HFFc6 (cell line): ENCODE data around the gene GRID1. TPM values are rescaled to one million over a fixed set of nuclear protein-coding genes. Genes with fewer than 3 reads are reported as not detected.

Source experiments
- DNase-seq: peaks from one replicate; pipeline ENCODE4 v3.0.0-alpha.2; 2018
- H3K27ac Mint-ChIP-seq: 2 replicates; pipeline ENCODE4 v1.8.0; 2020; ENCODE audit warnings: mild to moderate bottlenecking, mixed read lengths
- H3K27me3 Mint-ChIP-seq: 2 replicates; pipeline ENCODE4 v1.8.0; 2021; ENCODE audit warnings: mild to moderate bottlenecking, moderate library complexity, mixed read lengths; ENCODE audit not compliant: insufficient read depth
- H3K36me3 Mint-ChIP-seq: 2 replicates; pipeline ENCODE4 v1.8.0; 2021; ENCODE audit warnings: low read depth, mixed read lengths
- H3K4me1 Mint-ChIP-seq: 2 replicates; pipeline ENCODE4 v1.8.0; 2020; ENCODE audit warnings: low read depth, mixed read lengths
- H3K4me3 Mint-ChIP-seq: 2 replicates; pipeline ENCODE4 v1.8.0; 2020; ENCODE audit warnings: mild to moderate bottlenecking, moderate library complexity, mixed read lengths
- H3K9me3 Mint-ChIP-seq: 2 replicates; pipeline ENCODE4 v1.8.0; 2020; ENCODE audit warnings: mild to moderate bottlenecking, mixed read lengths
- CTCF ChIP-seq: fragments of 200-600 bp; sonication (generic); IDR thresholded peaks from 2 replicates; pipeline ENCODE4 v1.5.0; 2021; ENCODE audit warnings: antibody characterized with exemption, mild to moderate bottlenecking
- total RNA-seq, 6 experiments: library from RNA; stranded (reverse); fragmentation: NEBNext Ultra II Directional; extraction: Animal tissue kit (Norgen Biotek cat#: 25700); gene quantifications; 2 replicates in 1 of 6; 3 replicates in 5 of 6; pipeline ENCODE4 v1.2.3, GENCODE V29; 2021

Gene GRID1
- total RNA-seq, 6 experiments from 2014 or later, result not detected

GRCh38 chr10:86283466-86284287, 82.9 kb downstream of the GRID1 start:
- DNase-seq, result no peak
- 0 out of 2 replicates have a peak, but pooled peaks cover 1% of the 10 kb centered on the region for H3K27me3 Mint-ChIP-seq
- H3K9me3 Mint-ChIP-seq, result peaks cover 21% of the 10 kb centered on the region; the same call in 1 of the 2 replicates
- no peaks in the 10 kb centered on the region for H3K36me3 Mint-ChIP-seq
- H3K4me1 Mint-ChIP-seq, result no peaks in the 10 kb centered on the region
- H3K4me3 Mint-ChIP-seq, result no peak overlapping the region
- no peak overlapping the region for H3K27ac Mint-ChIP-seq
- TF ChIP-seq CTCF, result no peak

GRCh38 chr10:86282664-86283465, 83.7 kb downstream of the GRID1 start:
- no peak for DNase-seq
- no peaks in the 10 kb centered on the region for H3K36me3 Mint-ChIP-seq
- no peak overlapping the region for H3K4me3 Mint-ChIP-seq
- peaks cover 21% of the 10 kb centered on the region; the same call in 1 of the 2 replicates for H3K9me3 Mint-ChIP-seq
- no peak overlapping the region for H3K27ac Mint-ChIP-seq
- H3K27me3 Mint-ChIP-seq, result 0 out of 2 replicates have a peak, but pooled peaks cover 1% of the 10 kb centered on the region
- H3K4me1 Mint-ChIP-seq, result no peaks in the 10 kb centered on the region
- no peak for TF ChIP-seq CTCF

GRCh38 chr10:86281396-86281795, 85.2 kb downstream of the GRID1 start:
- no peak for TF ChIP-seq CTCF
- DNase-seq, result no peak
- Mint-ChIP-seq H3K27ac (no peak overlapping the region), H3K27me3 (no peaks in the 10 kb centered on the region), H3K4me1 (no peaks in the 10 kb centered on the region), H3K4me3 (no peak overlapping the region), H3K9me3 (peaks cover 21% of the 10 kb centered on the region; the same call in 1 of the 2 replicates), H3K36me3 (no peaks in the 10 kb centered on the region)

- no peaks in the 10 kb centered on the region for H3K4me1 Mint-ChIP-seq
- TF ChIP-seq CTCF, result no peak
- H3K9me3 Mint-ChIP-seq, result peaks cover 28% of the 10 kb centered on the region
- H3K4me3 Mint-ChIP-seq, result no peak overlapping the region
- H3K27me3 Mint-ChIP-seq, result no peaks in the 10 kb centered on the region; the same call in none of the 2 replicates
- no peaks in the 10 kb centered on the region for H3K36me3 Mint-ChIP-seq
- no peak overlapping the region for H3K27ac Mint-ChIP-seq
- no peak for DNase-seq
Observed at GRCh38 chr10:86269332-86269731, 97.3 kb downstream of the GRID1 start.

GRCh38 chr10:86267286-86268195, 99.1 kb downstream of the GRID1 start:
- DNase-seq, result no peak
- Mint-ChIP-seq H3K9me3 (peaks cover 27% of the 10 kb centered on the region), H3K4me1 (no peaks in the 10 kb centered on the region), H3K27ac (no peak overlapping the region), H3K36me3 (no peaks in the 10 kb centered on the region), H3K4me3 (no peak overlapping the region), H3K27me3 (peaks cover 3% of the 10 kb centered on the region)
- TF ChIP-seq CTCF, result no peak
